Stromal cell of bone marrow (primary cell): Measurements from ENCODE around the gene SLC5A9.
"Not testable (repeated sequence)": the region's sequence is repeated elsewhere in the genome, so short reads cannot be mapped to it uniquely, and the experiment has no call there.

Experiments used
- DNase-seq: peaks from one replicate; pipeline ENCODE4 v3.0.0-alpha.2; 2012; ENCODE audit warnings: low read depth

Gene SLC5A9

DNA sequence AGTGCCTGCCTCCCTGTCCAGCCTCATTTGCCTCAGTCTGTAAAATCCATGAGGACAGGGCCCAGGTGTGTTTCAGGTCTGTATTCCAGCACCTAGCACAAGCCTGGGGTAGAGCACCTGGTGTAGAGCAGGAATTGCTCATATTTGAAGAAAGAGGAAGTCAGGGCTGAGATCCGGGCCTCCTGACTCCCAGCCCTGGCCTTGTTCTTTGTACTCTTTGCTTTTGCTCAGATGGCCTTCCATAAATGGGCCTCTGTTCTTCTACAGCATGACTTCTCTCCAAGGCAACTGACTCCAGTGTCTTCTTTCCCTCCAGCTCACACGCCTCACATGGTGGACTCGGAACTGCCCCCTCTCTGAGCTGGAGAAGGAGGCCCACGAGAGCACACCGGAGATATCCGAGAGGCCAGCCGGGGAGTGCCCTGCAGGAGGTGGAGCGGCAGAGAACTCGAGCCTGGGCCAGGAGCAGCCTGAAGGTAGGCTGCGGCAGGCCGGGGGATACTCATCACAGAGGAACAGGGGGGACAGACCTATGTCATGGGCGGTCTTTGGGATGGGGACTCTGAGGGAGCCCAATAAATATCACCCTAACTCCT is 19.7 kb downstream of the SLC5A9 start:
- no peak for DNase-seq

DNA sequence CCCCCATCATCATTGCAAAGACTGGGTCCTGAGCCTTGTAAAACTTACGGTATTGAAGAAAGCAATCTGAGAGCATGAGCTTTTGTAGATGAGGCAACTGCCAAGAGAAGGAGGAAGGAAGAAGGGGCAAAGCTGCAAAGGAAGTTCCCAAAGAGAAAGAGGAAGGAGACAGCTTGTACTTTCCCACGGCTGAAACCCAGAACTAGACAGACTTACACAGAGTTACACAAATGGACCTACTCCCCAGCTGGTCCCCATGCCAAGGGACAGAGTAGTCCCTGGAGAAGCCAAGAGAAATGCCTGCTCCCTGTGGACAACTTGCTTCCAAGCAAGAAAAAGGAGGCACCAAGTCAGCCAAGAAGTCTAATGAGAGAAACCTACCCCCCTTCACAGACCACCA is 22.6 kb downstream of the SLC5A9 start:
- DNase-seq = no peak

DNA sequence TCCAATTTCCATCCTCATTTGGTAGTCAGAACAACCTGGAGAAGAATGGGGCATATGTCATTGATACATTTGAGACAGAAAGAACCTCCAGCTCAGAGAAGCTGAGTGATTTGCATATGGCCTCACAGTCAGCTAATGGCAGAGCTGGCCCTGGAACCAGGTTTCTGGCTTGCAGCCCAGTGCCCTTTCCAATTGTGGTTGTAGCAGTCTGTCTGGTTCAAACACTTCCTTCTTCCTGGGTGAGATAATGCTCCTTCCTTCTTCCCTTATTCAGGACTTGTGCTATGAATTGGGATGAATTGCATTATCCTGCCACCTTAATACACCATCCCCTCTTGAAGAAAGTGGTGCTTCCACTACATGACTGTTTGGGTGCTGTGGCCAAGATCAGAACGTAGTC is 24.2 kb downstream of the SLC5A9 start:
- DNase-seq = no peak

DNA sequence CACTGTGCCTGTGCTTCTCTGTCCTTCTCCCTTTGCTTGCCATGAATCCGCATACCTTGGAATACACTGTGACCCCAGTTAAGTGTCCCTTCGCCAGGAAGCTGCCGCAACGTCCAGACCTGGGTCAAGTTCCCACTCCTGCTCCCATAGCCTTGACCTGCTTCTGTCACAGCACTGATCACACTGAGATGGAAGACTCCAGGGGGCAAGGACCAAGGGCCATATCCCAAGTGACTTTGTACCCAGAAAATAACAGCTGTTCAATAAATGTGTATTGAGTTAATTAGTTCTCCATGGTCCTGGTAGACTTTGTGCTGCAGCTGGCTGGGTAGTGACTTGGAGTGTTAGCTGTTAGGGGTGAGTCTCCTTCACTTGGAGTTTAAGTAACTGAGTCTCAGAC is 25.8 kb downstream of the SLC5A9 start:
- no peak for DNase-seq

DNA sequence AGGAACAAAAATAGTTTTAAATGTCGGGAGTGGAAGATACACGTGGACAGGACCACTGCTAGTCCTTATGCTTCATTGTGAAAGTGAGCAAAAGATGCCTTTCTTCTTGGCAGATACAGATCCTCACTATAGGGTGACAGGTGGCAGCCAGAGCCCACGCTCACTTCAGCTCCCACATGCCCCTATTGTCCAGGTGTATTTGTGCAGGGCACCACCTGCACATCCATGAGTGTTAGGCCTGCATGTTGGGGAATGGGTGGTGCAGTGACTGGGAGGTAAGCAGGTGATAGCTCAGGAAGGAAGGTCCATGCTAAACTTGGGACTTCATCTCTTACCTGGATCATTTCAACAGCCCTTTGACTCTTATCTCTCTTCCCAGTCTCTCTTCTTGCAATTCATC is 27.4 kb downstream of the SLC5A9 start:
- no peak for DNase-seq

DNA sequence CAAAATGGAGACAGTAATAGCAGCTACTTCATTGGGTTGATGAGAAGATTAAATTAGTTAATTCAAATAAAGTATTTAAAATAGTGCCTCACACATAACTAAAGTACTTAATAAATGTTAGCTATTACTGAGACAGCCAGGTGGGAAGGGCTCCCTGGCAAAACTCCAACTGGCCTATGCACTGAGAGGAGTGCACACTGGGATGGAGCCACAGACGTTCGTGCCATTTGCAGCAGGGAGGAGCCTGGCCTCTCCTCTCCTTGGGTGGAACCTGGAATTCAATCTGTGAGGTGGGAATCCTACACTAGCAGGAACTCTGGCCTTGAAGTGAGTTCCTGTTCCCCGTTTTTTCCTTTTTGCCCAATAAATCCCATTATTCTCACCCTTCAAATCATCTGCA is 28.1 kb downstream of the SLC5A9 start:
- DNase-seq = no peak

DNA sequence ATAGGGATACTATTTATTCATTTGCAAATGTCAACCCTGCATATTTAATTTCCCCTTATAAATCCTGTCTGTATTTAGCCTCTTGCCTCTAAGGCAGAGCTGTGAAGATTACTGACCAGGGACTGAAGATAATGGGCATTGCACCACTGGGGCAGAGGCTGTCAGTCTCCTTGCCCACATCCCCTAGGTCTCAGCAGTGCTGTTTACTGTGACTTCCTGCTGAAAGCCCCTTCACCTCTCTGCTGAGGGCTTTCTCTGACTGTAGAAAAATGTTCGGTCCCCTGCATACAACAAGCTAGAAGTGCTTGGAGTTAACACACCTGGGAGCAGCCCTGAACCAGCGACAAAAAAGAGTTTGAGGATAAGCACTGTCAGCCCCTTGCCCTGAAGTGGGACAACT is 28.8 kb downstream of the SLC5A9 start:
- DNase-seq = no peak

DNA sequence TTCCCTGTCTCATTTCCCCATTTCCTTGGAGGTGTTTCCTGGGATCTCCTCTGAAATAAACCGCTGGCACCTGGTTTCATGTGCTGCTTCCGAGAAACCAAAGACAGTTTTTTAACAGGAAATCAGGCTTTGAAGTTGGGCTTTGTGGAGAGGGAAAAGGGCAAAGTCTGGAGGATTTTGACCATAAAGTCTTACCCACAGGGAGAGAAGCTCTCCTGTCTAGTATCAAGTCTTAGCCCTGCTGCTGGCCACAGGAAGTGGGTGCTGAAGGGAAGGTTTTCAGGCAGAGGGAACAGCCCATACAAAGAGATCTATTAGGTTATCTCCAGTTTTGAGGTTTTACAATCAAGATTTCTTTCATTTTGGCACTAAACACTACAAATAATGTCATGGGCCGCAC is 29.3 kb downstream of the SLC5A9 start:
- no peak for DNase-seq

DNA sequence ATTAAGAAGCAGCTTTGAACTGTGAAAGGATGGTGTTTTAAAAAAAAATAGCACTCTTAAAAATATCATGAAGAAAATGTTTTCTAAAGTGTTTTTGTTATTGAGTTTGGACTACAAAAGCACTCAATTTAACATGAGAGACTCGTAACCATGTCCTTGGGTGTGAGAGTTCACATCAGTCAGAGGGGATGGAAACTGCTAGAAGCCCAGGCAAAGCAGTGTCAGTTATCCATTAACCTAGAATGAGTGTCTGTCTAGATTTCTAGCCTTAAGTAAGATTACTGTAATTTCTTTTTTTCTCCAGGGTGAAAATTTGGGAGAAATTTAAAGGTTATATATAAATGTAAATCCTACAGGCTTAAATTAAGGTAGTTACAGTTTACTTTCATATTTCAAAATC is 31.7 kb downstream of the SLC5A9 start:
- DNase-seq = no peak

DNA sequence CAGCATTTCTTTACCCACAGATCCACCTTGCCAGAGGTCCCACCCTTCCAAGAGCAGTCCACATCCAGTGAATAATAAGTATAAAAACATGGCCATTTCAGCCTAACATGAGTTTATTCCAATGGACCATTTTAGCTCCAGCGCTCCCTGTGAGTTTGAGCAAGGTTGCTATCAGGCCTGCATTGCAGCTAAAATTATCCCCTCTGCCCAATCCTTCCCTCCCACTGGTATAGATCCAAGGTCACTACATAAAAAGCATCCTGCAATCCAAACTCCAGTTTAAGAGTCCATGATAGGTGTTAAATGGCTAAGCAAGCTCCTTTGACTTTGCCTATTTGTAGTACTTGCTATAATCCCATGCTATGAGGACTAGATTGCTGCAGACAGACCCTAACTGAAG is 35.6 kb downstream of the SLC5A9 start:
- no peak for DNase-seq

DNA sequence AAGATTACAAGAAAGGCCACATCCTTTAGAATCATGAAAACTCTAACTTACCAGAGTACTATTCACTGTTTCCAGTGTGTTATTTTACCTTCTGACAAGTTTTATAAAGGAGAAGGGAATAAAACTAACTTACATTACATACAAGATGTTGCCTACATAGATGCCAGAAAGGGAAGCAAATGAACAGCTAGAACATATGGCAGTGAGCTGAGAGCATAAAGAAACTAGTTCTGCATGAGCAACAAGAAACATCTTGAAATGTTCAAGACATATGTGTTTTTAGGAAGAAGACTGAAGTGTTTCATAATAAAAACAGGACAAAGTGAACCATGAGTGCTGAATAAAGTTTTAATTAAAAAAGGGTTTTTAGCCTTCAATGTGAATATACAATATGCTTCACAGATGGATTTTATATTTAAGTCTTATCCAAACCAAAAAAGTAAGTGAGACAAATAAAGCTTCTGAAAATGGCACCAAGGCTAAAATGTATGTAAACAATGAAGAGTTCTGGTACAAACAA is 39.4 kb downstream of the SLC5A9 start:
- DNase-seq = no peak

DNA sequence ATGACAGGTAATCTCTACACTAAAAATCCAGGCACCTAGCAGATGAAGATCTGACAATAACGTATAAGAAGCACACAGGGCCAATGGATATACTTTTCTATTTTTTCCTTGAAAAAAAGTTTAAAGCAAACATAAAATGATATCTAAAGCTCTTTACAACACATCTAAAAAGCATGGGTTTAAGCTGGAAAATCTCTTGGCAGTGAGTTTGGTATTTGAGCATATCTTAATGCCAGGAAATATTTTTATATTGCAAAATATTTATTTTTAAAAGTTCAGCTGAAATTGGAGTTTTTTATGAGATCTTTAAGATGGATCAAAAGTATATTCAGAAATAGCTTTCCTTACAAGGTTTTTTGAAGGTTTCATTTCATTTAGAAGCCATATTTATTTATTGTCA is 40.5 kb downstream of the SLC5A9 start:
- DNase-seq = peak; percentile 4

DNA sequence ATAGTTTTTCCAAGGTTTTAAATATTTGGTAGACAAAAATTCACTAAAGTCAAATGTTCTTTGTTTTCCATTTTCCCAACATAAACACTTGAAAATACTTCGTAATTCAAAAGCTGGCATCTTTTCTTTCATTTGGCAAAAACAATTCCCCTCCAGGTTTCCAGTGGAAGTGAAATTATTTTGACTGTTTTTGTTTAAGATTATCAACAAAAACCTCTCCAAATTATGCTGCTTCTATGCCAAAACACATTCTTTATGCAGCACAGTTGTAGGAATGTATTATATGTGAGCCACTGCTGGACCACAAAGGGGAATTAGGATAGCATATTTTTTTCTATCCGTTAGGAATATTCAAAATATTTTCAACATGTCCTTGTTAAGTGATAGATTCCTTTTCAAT is 44.1 kb downstream of the SLC5A9 start:
- DNase-seq = no peak

DNA sequence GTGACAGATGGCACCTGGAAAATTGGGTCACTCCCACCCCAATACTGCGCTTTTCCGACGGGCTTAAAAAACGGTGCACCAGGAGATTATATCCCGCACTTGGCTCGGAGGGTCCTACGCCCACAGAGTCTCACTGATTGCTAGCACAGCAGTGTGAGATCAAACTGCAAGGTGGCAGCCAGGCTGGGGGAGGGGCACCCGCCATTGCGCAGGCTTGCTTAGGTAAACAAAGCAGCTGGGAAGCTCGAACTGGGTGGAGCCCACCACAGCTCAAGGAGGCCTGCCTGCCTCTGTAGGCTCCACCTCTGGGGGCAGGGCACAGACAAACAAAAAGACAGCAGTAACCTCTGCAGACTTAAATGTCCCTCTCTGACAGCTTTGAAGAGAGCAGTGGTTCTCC is 54.9 kb downstream of the SLC5A9 start:
- not testable (repeated sequence) for DNase-seq

DNA sequence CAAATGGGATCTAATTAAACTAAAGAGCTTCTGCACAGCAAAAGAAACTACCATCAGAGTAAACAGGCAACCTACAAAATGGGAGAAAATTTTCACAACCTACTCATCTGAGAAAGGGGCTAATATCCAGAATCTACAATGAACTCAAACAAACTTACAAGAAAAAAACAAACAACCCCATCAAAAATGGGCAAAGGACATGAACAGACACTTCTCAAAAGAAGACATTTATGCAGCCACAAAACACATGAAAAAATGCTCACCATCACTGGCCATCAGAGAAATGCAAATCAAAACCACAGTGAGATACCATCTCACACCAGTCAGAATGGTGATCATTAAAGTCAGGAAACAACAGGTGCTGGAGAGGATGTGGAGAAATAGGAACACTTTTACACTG is 59.8 kb downstream of the SLC5A9 start:
- not testable (repeated sequence) for DNase-seq

DNA sequence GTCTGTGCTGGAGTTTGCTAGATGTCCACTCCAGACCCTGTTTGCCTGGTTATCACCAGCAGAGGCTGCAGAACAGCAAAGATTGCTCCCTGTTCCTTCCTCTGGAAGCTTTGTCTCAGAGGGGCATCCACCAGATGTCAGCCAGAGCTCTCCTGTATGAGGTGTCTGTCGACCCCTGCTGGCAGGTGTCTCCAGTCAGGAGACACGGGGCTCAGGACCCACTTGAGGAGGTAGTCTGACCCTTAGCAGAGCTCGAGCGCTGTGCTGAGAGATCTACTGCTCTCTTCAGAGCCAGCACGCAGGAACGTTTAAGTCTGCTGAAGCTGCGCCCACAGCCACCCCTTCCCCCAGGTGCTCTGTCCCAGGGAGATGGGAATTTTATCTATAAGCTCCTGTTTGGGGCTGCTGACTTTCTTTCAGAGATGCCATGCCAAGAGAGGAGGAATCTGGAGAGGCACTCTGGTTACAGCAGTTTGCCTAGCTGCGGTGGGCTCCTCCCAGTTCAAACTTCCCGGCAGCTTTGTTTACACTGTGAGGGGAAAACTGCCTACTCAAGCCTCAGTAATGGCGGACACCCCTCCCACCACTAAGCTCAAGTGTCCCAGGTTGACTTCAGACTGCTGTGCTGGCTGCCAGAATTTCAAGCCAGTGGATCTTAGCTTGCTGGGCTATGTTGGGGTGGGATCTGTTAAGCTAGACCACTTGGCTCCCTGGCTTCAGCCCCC is 62.3 kb downstream of the SLC5A9 start:
- not testable (repeated sequence) for DNase-seq

DNA sequence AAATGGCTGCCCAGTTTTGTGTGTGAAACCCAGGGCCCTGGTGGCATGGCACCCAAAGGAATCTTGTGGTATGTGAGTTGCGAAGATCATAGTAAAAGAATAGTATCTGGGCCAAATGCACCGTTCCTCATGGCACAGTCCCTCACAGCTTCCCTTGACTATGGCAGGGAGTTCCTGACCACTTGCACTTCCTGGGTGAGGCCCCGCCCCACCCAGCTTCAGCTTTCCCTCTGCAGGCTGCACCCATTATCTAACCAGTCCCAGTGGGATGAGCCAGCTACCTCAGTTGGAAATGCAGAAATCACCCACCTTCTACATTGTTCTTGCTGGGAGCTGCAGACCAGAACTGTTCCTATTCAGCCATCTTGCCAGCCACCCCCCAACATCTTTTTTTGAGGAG is 63.0 kb downstream of the SLC5A9 start:
- no peak for DNase-seq

DNA sequence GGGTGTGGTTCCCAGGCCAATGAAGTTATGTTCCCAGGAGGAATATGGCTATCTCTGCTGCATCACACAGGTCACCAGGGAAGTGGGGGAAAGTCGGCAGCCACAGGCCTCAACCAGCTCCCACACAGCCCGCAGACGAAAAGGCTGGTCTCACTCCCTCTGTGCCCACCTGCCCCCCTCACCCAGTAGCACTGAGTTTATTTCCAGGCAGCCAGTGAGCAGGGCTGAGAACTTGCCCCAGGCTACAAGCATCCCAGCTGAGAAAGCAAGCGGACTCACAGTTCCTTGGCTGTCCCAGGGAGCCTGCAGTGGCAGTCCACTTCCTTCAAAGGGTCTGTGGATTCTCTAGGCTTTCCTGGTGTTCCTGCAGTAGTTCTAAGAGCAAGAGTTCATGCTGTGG is 68.9 kb downstream of the SLC5A9 start:
- DNase-seq = no peak

DNA sequence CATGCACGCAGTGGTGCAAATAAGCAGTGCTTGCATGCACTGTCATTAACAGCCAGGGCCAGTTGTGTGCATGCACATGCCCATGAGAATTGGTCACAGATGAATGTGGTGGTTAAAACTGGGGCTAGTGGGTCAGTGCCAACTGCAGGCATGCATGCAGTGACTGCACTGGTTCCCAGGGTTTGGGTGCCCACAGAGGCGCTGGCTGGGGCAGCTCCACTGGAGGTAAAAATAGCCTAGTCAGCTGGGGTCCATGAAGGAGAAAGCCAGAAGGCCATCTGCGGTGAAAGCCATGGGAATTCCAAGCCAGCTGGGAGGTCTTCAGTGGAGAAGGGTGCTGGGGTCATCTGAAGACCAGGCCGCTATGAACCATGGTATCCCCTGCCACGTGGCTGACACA is 70.2 kb downstream of the SLC5A9 start:
- DNase-seq = no peak

DNA sequence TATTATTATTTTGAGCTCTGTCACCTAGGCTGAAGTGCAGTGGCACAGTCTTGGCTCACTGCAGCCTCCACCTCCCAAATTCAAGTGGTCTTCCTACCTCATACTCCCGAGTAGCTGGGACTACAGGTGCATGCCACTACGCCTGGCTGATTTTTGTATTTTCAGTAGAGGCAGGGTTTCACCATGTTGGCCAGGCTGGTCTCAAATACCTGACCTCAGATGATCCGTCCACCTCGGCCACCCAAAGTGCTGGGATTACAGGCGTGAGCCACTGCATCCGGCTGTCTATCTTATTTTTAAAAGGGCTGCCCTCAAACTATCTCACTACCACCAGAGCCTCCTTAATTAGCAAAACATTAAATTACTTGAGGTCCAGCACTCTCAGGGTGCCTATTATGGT is 71.6 kb downstream of the SLC5A9 start:
- DNase-seq = not testable (repeated sequence)

DNA sequence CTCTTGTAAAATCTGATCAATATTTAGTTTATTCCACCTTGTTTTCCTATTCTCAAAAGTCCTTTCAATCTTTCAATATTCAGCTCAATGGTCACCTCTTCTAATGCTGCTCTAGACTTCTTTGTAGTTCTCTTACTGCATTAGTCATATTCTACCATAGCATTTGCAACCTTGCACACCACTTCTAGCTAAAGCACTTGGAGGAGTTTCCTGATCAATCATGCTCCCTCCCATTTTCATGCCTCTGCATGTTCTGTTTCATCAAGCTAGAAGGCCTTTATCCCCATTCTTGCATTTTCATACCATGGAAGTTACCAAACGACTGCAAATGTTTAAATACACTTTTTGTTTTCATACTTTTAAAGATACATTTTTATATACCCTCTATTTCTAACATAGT is 72.1 kb downstream of the SLC5A9 start:
- no peak for DNase-seq
